ENCODE results near the gene GID8. TPM values are rescaled to one million over a fixed set of nuclear protein-coding genes. Genes with fewer than 3 reads are reported as not detected.

Gene GID8
- total and polyA plus RNA-seq, 9 of the 15 experiments (the other 6 are each of a cell fraction or from before 2014, with no cell fraction given), result 7.5 to 31.6 (median 22.2) TPM

- TF ChIP-seq SMAD4 (CRISPR knock-in tag; conservative IDR thresholded peaks at IDR 0.05), result no peak
- TF ChIP-seq RBM22 (IDR thresholded peaks at IDR 0.05; ENCODE audit: low read depth, low read length, poor library complexity, severe bottlenecking), result no peak
These were observed 23.5 kb upstream of the GID8 start (continued) for GRCh38 chr20:62914436-62914835.

DNA sequence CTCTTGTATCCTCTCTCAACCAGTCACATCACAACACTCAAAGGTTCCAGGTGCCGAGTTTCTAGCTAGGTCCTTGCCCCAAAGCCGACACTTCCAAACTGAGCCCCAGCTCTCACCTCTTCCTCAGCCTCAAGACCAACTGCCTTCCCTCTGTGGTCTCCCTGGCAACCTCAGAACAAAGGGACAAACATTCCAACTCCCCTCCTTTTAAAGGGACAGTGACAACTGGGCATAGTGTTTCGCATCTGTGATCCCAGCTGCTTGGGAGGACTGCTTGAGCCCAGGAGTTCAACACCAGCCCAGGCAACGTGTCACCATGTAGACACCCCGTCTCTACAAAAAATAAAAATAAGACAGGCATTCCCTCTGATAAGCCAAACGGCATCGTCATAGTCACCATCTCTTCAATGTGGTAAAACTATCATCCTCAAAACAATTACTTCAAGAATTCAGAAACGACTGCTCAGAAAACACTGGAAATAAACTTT, 22.9 kb upstream of the GID8 start:
- WGBS (ENCODE audit: insufficient coverage, low coverage, missing lambda C conversion rate), result 44% methylated on average over 8 of the region's 8 CpGs
- Histone ChIP-seq H3K9me3 (replicated peaks; ENCODE audit: control insufficient read depth, insufficient read depth, low read depth, low read length) (no peaks in the 10 kb centered on the region), H3K36me3 (ENCODE audit: control insufficient read depth, insufficient read depth, low read length) (peaks cover 51% of the 10 kb centered on the region), H4K20me1 (replicated peaks; ENCODE audit: control insufficient read depth, insufficient read depth, low read length) (peaks cover 54% of the 10 kb centered on the region), H3K4me1 (replicated peaks in 1 of 2; ENCODE audit: control insufficient read depth in 2 of 2, insufficient read depth in 2 of 2, low read length in 2 of 2) (peaks cover 12 to 26% of the 10 kb centered on the region in 2 experiments; a peak in 4 of 5 replicates), H3K9ac (ENCODE audit: insufficient read depth in 1 of 2, low read depth in 2 of 2, low read length in 2 of 2) (peak overlapping the region in 1 of 2 experiments; percentile 47; a peak in 1 of 4 replicates), H3K9me1 (ENCODE audit: control insufficient read depth, insufficient read depth, low read length) (peaks cover 12% of the 10 kb centered on the region), H2AFZ (ENCODE audit: low read depth, low read length) (no peak overlapping the region), H3K4me2 (ENCODE audit: insufficient read depth, low read length) (no peak overlapping the region; the same call in 1 of the 2 replicates), H3K4me3 (no peak overlapping the region), H3K79me2 (ENCODE audit: control insufficient read depth, insufficient read depth, low read length) (peaks cover 98% of the 10 kb centered on the region), H3K27me3 (ENCODE audit: control insufficient read depth in 2 of 2, insufficient read depth in 2 of 2, low read length in 2 of 2) (no peaks in the 10 kb centered on the region), H3K27ac (ENCODE audit: extremely low read depth, low read depth, low read length) (peak overlapping the region; percentile 55; the same call in 2 of the 3 replicates)
- DNase-seq (ENCODE audit: extremely low read depth in 1 of 4, low spot score in 3 of 4) (peak in 3 of 4 experiments; percentile 48 to 59 (median 58)), ATAC-seq (peak; percentile 80), FAIRE-seq (peak; percentile 77)
- in situ Hi-C loops (cut with MboI), result no loop called here
- no TSS peak for BruUV-seq (replicated peaks)
- POLR2A ChIA-PET, result interaction anchor here (0.6 to 6.5 kb wide), 4 partner anchors 10 to 38 kb away, joined by 3 to 45 read pairs (median 6); partner anchors contain the start of gene DIDO1
- intact Hi-C loops (cut with micrococcal nuclease), result no loop called here
- CTCF ChIA-PET (ENCODE audit: low intra/inter-chr PET ratio), result no interaction called here
- TF ChIP-seq ZNF785 (CRISPR knock-in tag; IDR thresholded peaks at IDR 0.05) (no peak), ZNF165 (CRISPR knock-in tag; IDR thresholded peaks at IDR 0.05; ENCODE audit: borderline replicate concordance) (no peak), HBP1 (CRISPR knock-in tag; IDR thresholded peaks at IDR 0.05) (no peak), DDX20 (tag; IDR thresholded peaks at IDR 0.05; ENCODE audit: low read depth) (no peak), ADNP (tag; IDR thresholded peaks at IDR 0.05) (no peak), U2AF1 (optimal IDR thresholded peaks at IDR 0.05; ENCODE audit: low read depth, low read length) (no peak), HDGF (IDR thresholded peaks at IDR 0.05) (no peak), HLTF (IDR thresholded peaks at IDR 0.05) (no peak), RUNX1 (IDR thresholded peaks at IDR 0.05; ENCODE audit: low read depth) (no peak), MXI1 (IDR thresholded peaks at IDR 0.05; ENCODE audit: low read depth, low read length) (0 out of 2 replicates have a peak, but pooled peaks have one; percentile 40), STAT5A (IDR thresholded peaks at IDR 0.05; ENCODE audit: borderline replicate concordance, low read length) (no peak), KLF13 (tag; IDR thresholded peaks at IDR 0.05; ENCODE audit: borderline replicate concordance, low read depth) (no peak), ZNF445 (CRISPR knock-in tag; IDR thresholded peaks at IDR 0.05; ENCODE audit: low read depth) (no peak), TCF7L2 (IDR thresholded peaks at IDR 0.05; ENCODE audit: low read depth, low read length) (no peak), CEBPG (CRISPR knock-in tag; IDR thresholded peaks at IDR 0.05) (no peak), CEBPG (tag; conservative IDR thresholded peaks at IDR 0.05 in 1 of 2, IDR thresholded peaks at IDR 0.05 in 1 of 2) (no peak)
- TF ChIP-seq, protein P1, sequence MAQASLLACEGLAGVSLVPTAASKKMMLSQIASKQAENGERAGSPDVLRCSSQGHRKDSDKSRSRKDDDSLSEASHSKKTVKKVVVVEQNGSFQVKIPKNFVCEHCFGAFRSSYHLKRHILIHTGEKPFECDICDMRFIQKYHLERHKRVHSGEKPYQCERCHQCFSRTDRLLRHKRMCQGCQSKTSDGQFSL (CRISPR knock-in tag; IDR thresholded peaks at IDR 0.05), result no peak
- TF ChIP-seq, protein P1 (tag; IDR thresholded peaks at IDR 0.05), result no peak
